ENCODE results near the gene STX7. TPM values are rescaled to one million over a fixed set of nuclear protein-coding genes. Genes with fewer than 3 reads are reported as not detected.
"Not testable (repeated sequence)": the region's sequence is repeated elsewhere in the genome, so short reads cannot be mapped to it uniquely, and the experiment has no call there.

The STX7 gene
- total and polyA plus RNA-seq, 12 donors = 4.5 to 61.7 (median 37.6) TPM

DNA sequence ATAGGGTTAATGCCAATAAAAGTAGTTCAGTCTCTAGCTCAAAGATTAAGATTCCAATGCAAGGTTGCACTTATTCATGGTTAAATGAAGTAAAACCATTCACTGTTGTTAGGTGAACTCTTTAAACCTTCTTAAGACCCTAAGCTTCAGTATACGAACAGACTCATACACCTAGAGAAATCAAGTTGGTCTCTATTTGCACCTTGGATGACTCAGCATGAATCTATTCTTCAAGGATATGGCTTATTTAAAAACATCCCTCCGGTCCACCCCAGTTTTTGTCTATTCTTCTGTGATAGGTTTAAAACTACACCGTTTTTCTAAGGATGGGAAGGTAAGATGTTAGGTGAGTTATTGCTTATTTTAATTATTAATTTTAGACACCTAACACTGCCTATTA, 24.2 kb upstream of the STX7 start:
- Histone ChIP-seq H3K9me3 (replicated peaks in 1 of 3) (no peaks in the 10 kb centered on the region), H3K4me1 (replicated peaks in 1 of 2) (no peaks in the 10 kb centered on the region), H3K27ac (no peak overlapping the region), H3K36me3 (replicated peaks in 1 of 2) (no peaks in the 10 kb centered on the region), H3K4me3 (no peak overlapping the region), H3K27me3 (peaks cover 8% of the 10 kb centered on the region)
- intact Hi-C loops (cut with DNase I) = no loop called here
- TF ChIP-seq, protein P1, sequence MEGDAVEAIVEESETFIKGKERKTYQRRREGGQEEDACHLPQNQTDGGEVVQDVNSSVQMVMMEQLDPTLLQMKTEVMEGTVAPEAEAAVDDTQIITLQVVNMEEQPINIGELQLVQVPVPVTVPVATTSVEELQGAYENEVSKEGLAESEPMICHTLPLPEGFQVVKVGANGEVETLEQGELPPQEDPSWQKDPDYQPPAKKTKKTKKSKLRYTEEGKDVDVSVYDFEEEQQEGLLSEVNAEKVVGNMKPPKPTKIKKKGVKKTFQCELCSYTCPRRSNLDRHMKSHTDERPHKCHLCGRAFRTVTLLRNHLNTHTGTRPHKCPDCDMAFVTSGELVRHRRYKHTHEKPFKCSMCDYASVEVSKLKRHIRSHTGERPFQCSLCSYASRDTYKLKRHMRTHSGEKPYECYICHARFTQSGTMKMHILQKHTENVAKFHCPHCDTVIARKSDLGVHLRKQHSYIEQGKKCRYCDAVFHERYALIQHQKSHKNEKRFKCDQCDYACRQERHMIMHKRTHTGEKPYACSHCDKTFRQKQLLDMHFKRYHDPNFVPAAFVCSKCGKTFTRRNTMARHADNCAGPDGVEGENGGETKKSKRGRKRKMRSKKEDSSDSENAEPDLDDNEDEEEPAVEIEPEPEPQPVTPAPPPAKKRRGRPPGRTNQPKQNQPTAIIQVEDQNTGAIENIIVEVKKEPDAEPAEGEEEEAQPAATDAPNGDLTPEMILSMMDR (IDR thresholded peaks at IDR 0.05) = no peak
- WGBS, 4 donors = 73 to 79% (median 77%) methylated on average over 3 of the region's 3 CpGs
- no peak for DNase-seq

DNA sequence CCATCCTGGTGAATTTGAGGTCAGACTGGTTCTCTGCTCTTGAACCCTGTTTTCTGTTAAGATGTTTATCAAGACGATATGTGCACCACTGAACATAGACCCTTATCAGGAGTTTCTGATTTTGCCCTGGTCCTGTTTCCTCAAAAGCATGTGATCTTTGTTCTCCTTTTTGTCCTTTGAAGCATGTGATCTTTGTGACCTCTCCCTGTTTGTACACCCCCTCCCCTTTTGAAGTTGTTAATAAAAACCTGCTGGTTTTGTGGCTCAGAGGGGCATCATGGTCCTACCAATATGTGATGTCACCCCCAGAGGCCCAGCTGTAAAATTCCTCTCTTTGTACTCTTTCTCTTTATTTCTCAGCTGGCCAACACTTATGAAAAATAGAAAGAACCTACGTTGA, 21.6 kb upstream of the STX7 start:
- H3K4me1 ChIP-seq (replicated peaks in 1 of 2); H3K27ac ChIP-seq; DNase-seq; H3K9me3 ChIP-seq (replicated peaks in 1 of 3); intact Hi-C loops (cut with DNase I); H3K4me3 ChIP-seq; H3K27me3 ChIP-seq; H3K36me3 ChIP-seq (replicated peaks in 1 of 2): not testable (repeated sequence)
- WGBS, 4 donors = 72 to 86% (median 78%) methylated on average over 2 of the region's 2 CpGs

DNA sequence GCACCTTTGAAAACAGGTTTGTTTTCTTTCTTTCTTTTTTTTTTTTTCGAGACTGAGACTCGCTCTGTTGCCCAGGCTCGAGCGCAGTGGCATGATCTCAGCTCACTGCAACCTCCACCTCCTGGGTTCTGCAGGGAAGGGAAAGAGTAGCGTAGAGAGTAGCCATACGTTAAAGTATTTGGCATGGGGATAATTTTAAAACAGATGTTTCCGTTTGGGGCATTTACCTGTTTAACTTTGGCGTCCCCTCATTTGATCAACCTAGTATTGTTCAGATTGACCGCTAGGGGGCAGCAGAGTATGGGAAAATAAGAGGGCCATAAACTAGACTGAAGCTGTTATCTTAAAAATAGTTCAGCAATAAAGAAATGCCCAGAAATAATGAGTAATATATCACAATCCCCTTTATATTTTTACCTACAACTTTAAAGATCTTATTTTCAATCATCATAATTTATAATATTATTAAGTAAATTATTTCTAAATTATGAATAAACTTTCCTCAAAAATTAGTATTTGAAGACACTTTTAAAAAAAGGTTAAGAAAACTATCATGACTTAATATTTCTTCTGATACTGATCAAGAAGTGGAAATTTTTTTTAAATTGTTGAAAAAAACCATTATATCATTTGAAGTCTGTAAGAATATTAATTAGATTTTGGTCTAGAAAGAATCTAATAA, 17.5 kb upstream of the STX7 start:
- H3K27me3 ChIP-seq = no peaks in the 10 kb centered on the region
- peak; percentile 23 to 72 (median 53) for DNase-seq
- intact Hi-C loops (cut with DNase I) = no loop called here
- H3K4me1 ChIP-seq (replicated peaks in 1 of 2) = peaks cover 0 to 5% of the 10 kb centered on the region in 2 donors
- WGBS, 4 donors = 20 to 24% (median 21%) methylated on average over 9 of the region's 9 CpGs
- no peak overlapping the region for H3K4me3 ChIP-seq
- no peaks in the 10 kb centered on the region for H3K36me3 ChIP-seq (replicated peaks in 1 of 2)
- H3K9me3 ChIP-seq (replicated peaks in 1 of 3) = no peaks in the 10 kb centered on the region
- TF ChIP-seq, protein P1 (IDR thresholded peaks at IDR 0.05) = peak; percentile 70 to 91 (median 74)
- TF ChIP-seq POLR2A (IDR thresholded peaks at IDR 0.05) = no peak
- no peak overlapping the region for H3K27ac ChIP-seq

DNA sequence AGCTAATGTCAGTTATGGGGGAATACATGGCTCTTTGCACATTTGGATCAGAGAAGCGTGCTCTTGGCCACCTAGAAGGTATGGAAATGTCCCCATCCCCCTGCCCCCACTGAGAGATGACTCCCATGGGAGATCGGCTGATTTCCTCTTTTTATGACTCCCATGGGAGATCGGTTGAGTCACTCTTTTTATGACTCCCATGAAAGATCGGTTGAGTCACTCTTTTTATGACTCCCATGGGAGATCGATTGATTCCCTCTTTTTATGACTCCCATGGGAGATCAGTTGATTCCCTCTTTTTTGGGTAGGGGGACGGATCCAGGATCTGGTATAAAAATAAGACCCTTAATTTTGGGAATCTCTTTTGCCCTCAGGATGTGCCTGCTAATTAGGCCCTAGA, 14.9 kb upstream of the STX7 start:
- Histone ChIP-seq H3K4me1 (replicated peaks in 1 of 2) (peaks cover 0 to 5% of the 10 kb centered on the region in 2 donors), H3K4me3 (no peak overlapping the region), H3K27ac (no peak overlapping the region), H3K36me3 (replicated peaks in 1 of 2) (no peaks in the 10 kb centered on the region), H3K27me3 (no peaks in the 10 kb centered on the region), H3K9me3 (replicated peaks in 1 of 3) (no peaks in the 10 kb centered on the region)
- intact Hi-C loops (cut with DNase I) = loop anchor here in 1 of 2 donors (10.0 kb wide), 1 partner anchor 137 kb away; no protein-coding TSS in a partner anchor
- TF ChIP-seq, protein P1 (IDR thresholded peaks at IDR 0.05) = no peak
- TF ChIP-seq POLR2A (IDR thresholded peaks at IDR 0.05) = no peak
- WGBS, 4 donors = 71 to 83% (median 75%) methylated on average over 6 of the region's 6 CpGs
- no peak for DNase-seq

DNA sequence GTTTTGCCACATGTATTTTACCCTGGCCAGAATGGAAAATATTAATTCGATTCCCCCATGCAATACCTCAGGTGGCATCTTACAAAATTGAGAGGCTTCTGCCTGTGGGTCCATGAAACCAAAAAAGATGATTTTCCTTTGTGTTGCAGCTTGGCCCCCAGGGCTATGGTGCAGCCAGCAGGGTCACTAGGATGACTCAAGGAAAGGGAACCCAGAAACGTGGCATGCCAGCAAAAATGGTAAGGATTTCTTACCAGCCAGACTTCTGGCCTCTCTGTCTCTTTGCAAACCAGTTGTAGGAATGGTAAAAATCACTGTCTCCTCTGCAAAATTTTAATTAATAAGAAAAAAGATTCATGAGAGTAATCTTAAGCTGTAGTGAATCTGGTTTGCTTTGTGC, 13.5 kb upstream of the STX7 start:
- WGBS, 4 donors = 50 to 75% (median 56%) methylated on average over 2 of the region's 2 CpGs
- DNase-seq = no peak
- Histone ChIP-seq H3K9me3 (replicated peaks in 1 of 3) (no peaks in the 10 kb centered on the region), H3K36me3 (replicated peaks in 1 of 2) (no peaks in the 10 kb centered on the region), H3K27me3 (no peaks in the 10 kb centered on the region), H3K4me3 (no peak overlapping the region), H3K27ac (no peak overlapping the region), H3K4me1 (replicated peaks in 1 of 2) (peaks cover 0 to 5% of the 10 kb centered on the region in 2 donors)
- TF ChIP-seq, protein P1 (IDR thresholded peaks at IDR 0.05) = no peak
- TF ChIP-seq POLR2A (IDR thresholded peaks at IDR 0.05) = no peak
- intact Hi-C loops (cut with DNase I) = loop anchor here in 1 of 2 donors (10.0 kb wide), 1 partner anchor 138 kb away; no protein-coding TSS in a partner anchor
